ENCODE measurements around the gene GARNL3.

The GARNL3 gene

GRCh38 chr9:127411122-127411521 is 146.5 kb downstream of the GARNL3 start:
- DNase-seq: no peak

DNA sequence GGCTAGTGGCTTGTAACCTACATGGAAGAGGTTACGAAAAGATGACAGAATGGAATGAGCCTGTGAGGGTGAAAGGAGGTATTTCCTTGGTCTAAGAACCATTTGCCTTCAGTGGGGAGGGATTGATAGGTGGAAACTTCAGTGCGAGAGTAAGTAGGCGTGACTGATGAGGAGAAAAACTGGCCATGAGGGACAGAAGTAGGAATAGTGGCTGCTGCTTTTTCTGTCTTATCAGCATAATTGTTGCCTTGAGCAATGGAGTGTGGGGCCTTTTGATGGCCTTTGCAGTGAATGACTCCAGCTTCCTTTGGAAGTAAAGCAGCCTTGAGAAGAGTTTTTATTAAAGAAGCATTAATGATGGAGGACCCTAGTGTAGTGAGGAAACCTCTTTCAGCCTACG is 150.6 kb downstream of the GARNL3 start:
- no peak for DNase-seq

- DNase-seq: no peak
These were observed 151.1 kb downstream of the GARNL3 start for GRCh38 chr9:127415657-127416056.

DNA sequence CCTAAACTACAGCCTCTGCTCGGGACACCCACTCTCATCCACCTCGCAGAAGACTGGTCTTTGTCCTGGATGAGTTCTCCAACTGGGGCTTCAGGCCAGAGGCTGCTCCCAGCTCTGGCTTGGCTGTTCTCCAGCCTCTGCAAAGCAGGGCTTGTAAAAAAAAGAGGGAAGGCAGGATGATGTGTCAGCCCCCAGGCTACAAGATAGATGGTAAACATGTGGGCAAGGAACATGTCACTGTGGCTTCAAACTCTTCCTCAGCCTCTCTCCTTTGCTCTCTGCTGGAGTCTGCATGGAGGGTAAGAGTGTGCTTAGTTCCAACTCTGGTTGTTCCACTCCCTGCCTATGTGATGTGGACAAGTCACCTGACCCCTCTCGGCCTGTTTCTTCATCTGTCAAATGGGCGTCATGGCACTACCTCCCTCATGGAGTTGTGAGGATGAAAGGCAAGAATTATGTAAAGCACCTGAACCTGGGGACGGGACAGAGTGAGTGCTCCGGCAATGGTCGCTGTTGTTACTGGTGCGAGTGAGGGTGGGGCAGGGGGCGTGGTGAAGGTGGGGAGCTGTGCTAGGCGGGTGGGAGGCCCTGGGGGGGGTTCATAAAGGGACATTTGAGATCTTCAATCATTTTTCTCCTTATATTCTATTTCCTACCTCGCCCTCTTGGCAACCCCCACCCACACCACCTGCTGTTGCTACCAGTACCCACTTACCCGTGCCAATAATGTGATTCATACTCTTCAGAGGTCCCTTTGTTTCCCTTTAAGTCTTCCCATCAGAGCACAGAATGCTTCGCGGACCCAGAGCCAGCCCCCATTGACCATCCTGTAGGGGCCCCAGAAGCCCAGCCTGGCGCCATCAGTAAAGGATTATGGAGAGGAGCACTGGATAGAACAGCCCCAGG is 152.8 kb downstream of the GARNL3 start:
- DNase-seq: no peak

DNA sequence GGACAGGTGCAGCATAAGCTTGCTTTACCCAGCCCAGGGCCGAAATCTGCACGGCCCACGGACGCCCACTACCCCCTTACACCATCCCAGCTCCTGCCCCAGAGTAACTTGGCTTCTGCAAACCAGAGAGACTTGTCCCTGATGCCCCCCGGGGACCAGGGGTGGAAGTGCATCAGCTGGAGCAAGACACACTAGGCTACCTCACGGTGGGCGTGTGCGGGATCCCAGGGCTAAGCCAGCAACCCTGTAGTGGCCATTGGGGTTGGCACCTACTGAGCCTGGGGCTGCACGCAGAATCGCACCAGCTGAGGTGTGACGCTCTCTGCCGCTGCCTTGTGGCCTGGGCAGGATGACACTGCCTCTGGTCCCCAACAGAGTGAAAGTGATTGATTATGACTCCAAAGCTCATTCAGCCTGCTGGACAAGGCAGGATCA is 153.5 kb downstream of the GARNL3 start:
- DNase-seq: peak; percentile 16

DNA sequence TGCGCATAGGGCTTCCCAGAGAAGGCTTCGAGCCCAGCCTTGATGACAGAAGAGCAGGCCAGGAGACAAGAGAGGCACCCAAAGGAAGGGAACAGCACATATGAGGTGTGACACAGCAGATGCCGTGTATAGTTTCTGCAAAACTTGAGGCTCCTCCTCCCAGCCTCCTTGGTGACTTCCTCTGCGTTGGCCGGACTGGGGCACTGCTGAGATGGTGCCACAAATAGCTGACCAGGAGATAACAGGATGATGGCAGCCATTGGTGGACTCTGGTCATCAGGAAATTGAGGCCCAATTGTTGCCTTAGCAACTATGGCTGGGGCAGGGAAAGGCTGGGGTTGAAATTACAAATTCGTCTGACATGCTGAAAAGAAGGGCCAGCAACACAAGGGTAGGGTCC is 154.8 kb downstream of the GARNL3 start:
- DNase-seq: no peak

GRCh38 chr9:127421057-127421456 is 156.5 kb downstream of the GARNL3 start:
- no peak for DNase-seq

DNA sequence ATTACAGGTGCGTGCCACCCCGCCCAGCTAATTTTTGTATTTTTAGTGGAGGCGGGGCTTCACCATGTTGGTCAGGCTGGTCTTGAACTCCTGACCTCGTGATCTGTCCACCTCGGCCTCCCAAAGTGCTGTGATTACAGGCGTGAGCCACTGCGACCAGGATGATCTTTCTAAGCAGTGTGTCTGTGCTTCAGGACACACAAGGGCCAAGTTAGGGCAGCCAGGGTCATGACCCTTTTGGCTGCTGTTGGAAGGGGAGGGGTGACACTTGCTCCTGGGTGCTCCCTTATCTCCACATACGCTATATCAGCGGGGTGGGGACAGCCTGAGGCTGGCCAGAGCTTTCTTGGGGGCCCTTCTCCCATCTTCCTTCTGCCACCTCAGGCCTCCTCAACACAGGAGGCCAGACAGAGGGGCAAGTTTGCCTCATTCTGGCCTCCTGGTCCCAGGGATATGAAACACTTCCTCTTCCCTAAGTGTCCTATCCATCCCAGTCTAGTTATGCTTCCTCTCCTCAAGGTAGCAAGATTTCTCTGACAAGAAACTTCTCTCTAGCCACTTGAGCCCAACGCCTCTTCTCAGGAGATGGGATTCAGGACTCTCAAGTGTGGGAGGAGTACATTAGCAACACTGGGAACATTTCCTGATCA is 157.7 kb downstream of the GARNL3 start:
- DNase-seq: no peak

GRCh38 chr9:127422787-127423186 is 158.2 kb downstream of the GARNL3 start:
- DNase-seq: no peak

DNA sequence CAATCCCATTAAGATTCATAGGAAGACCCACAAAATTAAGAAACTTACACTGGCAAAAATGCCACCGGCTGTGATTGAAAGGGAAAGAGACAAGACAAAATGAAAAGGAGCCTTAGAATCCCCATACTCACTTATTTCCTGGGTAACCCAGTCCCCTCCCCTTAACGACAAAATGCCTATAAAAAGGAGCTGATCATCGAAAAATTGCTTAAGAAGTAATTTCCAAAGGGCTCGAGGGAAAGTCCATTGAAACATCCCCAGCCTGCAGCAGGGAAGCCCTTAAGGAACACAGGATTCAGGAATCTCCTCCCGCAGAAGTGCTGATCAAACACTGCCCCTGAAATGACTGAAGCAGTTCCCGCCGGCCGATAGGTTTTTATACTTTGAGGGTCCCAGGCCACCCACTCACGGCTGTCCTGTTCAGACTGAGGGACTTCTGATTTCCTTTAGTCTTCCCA is 158.9 kb downstream of the GARNL3 start:
- DNase-seq: no peak

- peak; percentile 83 for DNase-seq
These were observed 159.5 kb downstream of the GARNL3 start, which contains the start of gene ZNF79 for GRCh38 chr9:127423934-127424675. Gene ZNF79 (plus strand): TSS chr9:127424382. CDS start chr9:127424788, 406 bp downstream.

GRCh38 chr9:127424676-127424999 is 160.1 kb downstream of the GARNL3 start:
- DNase-seq: no peak

DNA sequence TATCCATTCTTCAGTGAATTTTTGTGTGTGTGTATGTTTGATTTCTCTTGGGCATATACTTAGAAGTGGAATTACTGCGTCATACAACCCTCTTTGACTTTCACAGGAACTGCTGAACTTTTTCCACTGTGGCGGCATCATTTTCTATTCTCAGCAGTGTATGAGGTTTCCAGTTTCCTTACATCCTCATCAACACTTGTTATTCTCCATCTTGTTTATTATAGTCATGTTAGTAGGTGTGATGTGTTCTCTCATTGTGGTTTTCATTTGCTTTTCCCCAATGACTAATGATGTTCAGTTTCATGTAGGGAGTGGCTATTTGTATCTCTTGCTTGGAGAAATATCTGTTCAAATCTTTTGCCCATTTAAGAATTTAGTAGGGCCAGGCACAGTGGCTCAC is 162.2 kb downstream of the GARNL3 start:
- DNase-seq: no peak

DNA sequence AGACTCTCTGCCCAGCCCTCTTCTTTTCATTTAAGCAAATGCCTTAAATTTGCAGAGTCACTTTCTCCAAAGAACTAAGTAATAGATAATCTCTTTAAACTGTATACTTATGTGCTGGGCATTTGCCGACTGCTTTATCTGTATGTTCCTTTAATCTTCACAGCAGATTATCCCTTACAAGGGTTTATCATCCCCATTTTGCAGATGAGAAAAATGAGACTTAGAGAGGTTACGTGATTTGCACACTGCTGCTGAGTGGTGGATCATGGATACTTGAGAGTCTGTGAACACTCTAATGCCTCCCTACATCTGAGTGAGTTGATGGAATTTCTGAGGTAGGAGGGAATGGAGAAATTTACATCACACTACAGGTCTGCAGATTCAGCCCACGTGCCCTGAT is 163.8 kb downstream of the GARNL3 start:
- DNase-seq: no peak

GRCh38 chr9:127430415-127430814 is 165.8 kb downstream of the GARNL3 start:
- no peak for DNase-seq

- DNase-seq: no peak
These were observed 173.1 kb downstream of the GARNL3 start for GRCh38 chr9:127437497-127438264.

DNA sequence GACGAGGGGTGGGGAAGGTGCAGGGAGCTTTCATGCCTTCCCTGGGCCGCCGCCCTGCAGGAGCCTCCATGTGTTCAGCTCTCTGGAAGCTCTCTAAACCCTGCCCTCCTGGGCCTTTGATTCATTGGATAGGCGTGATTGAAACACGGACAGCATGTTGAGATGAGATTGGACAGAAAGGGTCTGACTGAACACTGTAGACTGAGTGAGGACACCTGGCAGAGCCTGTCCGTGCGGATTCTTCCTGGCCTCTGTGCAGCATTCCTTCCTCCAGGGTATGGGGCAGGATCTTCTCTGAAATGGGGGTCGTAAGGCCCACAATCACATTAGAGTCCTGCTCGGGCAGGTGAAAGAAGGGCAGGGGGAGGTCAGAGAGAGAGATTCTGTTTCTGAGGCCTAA is 173.8 kb downstream of the GARNL3 start:
- DNase-seq: no peak

Measured in effector CD8-positive, alpha-beta T cell (primary cell).